Measurements from ENCODE around the gene ADAMTS9.
A peak's percentile ranks its signal among the peaks of the same experiment; 100 is the strongest.

Gene ADAMTS9

DNA sequence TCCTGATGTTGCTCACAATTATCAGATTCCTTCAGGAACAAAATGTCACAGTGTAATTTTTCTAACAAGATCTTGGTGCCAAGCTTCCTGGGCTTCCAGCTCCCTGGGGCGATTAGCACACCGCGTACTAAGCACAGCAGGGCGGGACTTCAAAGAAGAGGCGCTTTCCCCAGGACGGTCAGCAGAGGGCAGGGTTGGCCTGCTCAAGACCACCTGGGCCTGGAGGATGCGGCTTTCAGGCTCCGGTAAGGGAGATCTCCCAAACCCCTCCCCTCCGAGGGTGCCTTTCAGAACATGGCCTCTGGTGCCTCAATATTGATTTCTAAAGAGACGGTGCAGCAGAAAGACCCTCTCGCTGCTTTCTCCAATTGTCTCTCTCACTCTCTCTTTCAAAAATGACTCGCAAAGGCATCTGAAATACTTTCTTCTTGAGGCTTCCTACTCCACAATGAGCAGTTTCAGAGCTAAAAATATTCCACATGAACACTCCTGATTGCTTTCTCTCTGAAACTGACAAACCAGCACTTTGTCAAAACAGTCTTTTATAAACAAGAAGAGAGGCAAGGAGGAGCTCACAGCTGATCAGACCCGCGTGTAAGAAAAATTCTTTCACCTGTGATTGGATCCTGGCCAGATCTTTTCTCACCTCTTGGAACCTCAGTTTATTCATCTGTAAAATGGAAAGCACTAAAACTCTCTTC lies 154.0 kb downstream of the ADAMTS9 start:
- DNase-seq (peak; percentile 48 to 60), ATAC-seq (peak; percentile 93)
- no peaks in the 10 kb centered on the region for H3K4me1 Mint-ChIP-seq
- H3K9me3 Mint-ChIP-seq = no peaks in the 10 kb centered on the region
- H3K4me3 Mint-ChIP-seq = no peak overlapping the region
- H3K27ac Mint-ChIP-seq = no peak overlapping the region
- peaks cover 25% of the 10 kb centered on the region for H3K27me3 Mint-ChIP-seq

DNA sequence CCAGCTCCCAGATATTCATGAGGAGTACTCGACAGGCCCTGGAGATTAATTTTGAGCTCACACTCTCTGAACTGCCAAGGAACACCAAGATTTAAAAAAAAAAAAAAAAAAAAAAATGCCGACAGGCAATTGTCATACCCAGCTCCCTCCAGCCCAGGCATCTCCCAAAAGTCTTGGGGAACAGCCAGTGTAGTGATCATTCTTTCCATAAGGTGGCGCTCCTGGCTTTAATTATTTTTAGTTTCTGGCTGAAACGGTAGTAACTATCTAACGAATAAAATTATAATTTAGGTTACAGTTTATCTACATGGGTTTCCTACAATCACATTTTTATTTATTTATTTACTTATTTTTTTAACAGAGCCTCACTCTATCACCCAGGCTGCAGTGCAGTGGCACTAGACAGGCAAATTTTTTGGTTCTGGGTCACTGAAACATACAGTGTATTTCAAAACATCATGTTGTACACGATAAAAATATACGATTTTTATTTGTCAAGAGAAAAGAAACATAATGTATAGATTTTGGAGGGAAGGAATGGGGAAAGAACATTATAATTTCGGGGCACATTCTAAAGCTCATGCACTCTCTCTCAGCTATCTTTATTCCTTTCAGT lies 157.3 kb downstream of the ADAMTS9 start:
- no peak overlapping the region for H3K4me3 Mint-ChIP-seq
- no peaks in the 10 kb centered on the region for H3K9me3 Mint-ChIP-seq
- DNase-seq (peak in 1 of 2 donors; percentile 12), ATAC-seq (no peak)
- H3K27ac Mint-ChIP-seq = peak overlapping the region in 1 of 2 donors; percentile 76
- H3K27me3 Mint-ChIP-seq = peaks cover 18% of the 10 kb centered on the region
- no peaks in the 10 kb centered on the region for H3K4me1 Mint-ChIP-seq

DNA sequence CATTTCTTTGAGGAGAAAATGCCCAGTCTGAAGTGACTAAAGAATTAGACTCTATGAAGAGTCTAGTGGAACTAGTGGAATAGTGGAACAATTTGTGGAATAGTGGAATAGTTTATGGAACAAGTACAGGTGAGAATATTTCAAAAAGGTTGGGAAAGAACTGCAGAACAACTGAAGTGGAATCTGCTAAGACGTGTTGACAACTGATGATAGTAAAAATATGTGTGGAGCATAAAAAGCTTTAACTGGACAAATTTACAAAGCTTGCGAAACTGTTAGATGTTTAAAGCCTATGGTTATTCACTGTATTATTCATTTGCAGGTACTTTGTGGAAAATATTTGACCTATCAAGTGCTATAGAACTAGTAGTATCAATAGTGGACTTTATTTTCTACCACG lies 164.5 kb downstream of the ADAMTS9 start:
- H3K27me3 Mint-ChIP-seq = no peaks in the 10 kb centered on the region
- DNase-seq = no peak
- H3K27ac Mint-ChIP-seq = no peak overlapping the region
- no peak for ATAC-seq
- H3K4me1 Mint-ChIP-seq = no peaks in the 10 kb centered on the region
- no peak overlapping the region for H3K4me3 Mint-ChIP-seq
- H3K9me3 Mint-ChIP-seq = no peaks in the 10 kb centered on the region

DNA sequence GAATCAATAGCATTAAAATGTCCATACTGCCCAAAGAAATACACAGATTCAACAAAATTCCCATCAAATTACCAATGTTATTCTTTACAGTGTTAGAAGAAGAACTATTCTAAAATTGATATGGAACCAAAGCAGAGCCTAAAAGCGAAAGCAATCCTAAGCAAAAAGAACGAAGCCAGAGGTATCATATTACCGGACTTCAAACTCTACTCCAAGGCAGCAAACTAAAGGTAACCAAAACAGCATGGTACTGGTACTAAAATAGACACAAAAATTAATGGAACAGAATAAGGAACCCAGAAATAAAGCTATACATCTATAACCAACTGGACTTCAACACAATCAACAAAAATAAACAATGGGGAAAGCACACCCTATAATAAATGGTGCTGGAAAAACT lies 167.5 kb downstream of the ADAMTS9 start:
- Mint-ChIP-seq H3K27me3 (no peaks in the 10 kb centered on the region), H3K4me3 (no peak overlapping the region), H3K9me3 (no peaks in the 10 kb centered on the region), H3K4me1 (no peaks in the 10 kb centered on the region), H3K27ac (no peak overlapping the region)
- DNase-seq (no peak), ATAC-seq (no peak)

DNA sequence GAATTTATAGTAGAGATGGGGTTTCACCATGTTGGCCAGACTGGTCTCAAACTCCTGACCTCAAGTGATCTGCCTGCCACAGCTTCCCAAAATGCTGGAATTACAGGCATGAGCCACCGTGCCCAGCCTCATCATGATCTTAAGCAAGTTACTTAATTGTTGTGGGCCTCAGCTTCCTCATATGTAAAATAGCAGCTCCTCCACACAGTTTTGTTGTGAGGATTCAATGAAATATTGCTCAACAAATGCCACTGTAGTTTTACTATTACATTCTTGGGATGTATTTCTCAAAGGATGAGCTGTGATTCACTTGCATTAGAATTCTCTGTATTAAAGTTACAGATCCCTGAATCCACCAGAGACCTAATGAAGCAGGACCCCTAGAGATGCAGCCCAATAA lies 168.8 kb downstream of the ADAMTS9 start:
- DNase-seq (no peak), ATAC-seq (no peak)
- Mint-ChIP-seq H3K4me3 (no peak overlapping the region), H3K27me3 (no peaks in the 10 kb centered on the region), H3K27ac (no peak overlapping the region), H3K9me3 (no peaks in the 10 kb centered on the region), H3K4me1 (no peaks in the 10 kb centered on the region)

DNA sequence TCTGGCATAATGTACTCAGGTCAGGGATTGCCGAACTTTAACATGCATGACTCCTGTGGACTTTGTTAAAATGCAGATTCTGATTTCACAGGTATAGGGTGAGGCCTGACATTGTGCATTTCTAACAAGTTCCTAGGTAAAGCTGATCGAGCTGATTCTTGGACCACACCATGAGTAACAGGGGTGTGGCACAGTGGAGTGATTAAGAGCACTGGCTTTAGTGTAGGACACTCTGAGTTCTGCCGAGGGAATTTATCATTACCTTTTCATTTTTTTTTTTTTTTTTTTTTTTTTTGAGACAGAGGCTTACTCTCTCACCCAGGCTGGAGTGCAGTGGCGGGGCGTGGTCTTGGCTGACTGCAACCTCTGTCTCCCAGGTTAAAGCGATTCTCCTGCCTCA lies 169.3 kb downstream of the ADAMTS9 start:
- H3K9me3 Mint-ChIP-seq = no peaks in the 10 kb centered on the region
- H3K4me3 Mint-ChIP-seq = no peak overlapping the region
- H3K27me3 Mint-ChIP-seq = no peaks in the 10 kb centered on the region
- no peaks in the 10 kb centered on the region for H3K4me1 Mint-ChIP-seq
- H3K27ac Mint-ChIP-seq = no peak overlapping the region
- DNase-seq (no peak), ATAC-seq (no peak)

DNA sequence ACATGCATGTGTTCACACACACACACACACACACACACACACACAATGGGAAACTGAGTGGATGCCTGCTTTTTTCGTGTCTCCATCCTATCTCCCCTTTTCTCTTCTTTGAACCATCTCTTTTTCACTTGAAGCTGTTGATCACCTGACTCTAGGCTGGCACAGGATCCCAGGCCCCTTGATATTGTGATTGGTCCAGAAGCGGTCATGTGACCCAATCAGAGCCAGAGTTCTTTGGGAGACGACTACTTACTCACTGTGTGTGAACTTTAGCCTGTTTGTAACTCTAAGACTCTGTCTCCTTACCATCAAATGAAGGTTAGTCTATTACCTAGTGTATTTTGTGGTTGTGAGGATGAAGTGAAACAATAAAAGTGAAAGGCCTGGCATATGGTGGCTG lies 172.9 kb downstream of the ADAMTS9 start:
- no peak overlapping the region for H3K4me3 Mint-ChIP-seq
- DNase-seq = no peak
- H3K9me3 Mint-ChIP-seq = no peaks in the 10 kb centered on the region
- H3K4me1 Mint-ChIP-seq = no peaks in the 10 kb centered on the region
- no peaks in the 10 kb centered on the region for H3K27me3 Mint-ChIP-seq
- no peak for ATAC-seq
- no peak overlapping the region for H3K27ac Mint-ChIP-seq

DNA sequence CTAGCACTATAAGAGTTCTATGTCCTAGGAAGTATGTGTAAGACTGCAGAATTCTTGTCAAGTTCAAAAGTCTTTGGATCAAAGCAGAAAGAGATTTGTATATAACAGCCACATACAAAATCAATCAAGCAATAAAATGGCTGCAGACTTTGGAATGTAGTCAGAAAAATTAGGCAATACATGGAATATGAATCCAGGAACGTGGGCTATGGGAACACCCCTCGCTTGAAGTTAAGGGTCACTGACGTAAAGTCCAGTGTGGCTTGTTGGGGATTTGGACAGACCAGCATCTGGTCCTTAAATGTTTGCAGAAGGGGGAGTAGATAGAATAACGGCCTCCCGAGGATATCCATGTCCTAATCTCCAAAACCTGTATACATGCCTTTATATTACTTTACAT lies 178.6 kb downstream of the ADAMTS9 start:
- ATAC-seq (no peak), DNase-seq (no peak)
- Mint-ChIP-seq H3K9me3 (no peaks in the 10 kb centered on the region), H3K4me3 (no peak overlapping the region), H3K27me3 (peaks cover 13% of the 10 kb centered on the region), H3K4me1 (no peaks in the 10 kb centered on the region), H3K27ac (no peak overlapping the region)

DNA sequence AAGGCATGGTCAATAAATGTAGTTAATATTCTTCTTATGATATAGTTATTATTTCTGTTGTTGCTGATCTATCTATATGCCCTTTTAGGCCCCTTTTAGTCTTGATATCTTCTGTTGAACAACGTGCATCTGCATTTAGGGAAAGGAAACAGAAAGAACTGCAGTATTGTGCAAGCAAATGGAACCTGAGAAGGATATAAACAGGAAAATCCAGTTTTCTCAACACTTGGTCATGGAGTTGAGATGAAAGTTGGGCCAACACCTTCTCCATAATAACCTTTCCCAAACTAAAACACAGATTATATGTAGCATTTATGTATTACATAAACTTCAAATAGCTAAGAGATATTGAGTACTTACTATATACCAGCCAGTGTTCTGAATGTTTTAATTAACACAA lies 179.7 kb downstream of the ADAMTS9 start:
- peaks cover 0 to 5% of the 10 kb centered on the region in 2 donors for H3K9me3 Mint-ChIP-seq
- no peak overlapping the region for H3K4me3 Mint-ChIP-seq
- no peak for ATAC-seq
- H3K27ac Mint-ChIP-seq = no peak overlapping the region
- no peaks in the 10 kb centered on the region for H3K4me1 Mint-ChIP-seq
- no peak for DNase-seq
- peaks cover 19% of the 10 kb centered on the region for H3K27me3 Mint-ChIP-seq

DNA sequence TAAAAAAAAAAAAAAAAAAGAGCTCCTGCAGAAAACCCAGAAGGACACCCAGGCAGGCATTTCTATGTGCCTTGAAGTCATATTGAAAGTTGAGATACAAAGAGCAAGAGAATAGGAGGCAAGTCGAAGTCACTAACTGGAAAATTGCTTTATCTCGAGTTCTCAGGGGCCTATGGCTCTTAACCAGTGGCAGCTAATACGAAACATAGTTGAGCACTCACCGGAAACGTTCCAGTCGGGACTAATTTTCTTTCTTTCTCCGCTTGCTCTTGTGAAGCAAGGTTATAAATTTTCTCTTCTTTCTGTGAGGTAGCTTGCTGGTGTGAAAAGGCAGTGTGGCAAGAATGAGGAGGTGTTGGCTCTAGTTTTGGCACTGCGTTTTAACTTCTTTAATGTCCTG lies 181.5 kb downstream of the ADAMTS9 start:
- DNase-seq = no peak
- Mint-ChIP-seq H3K27ac (no peak overlapping the region), H3K9me3 (peaks cover 7 to 10% of the 10 kb centered on the region in 2 donors), H3K4me3 (no peak overlapping the region), H3K27me3 (peaks cover 33% of the 10 kb centered on the region), H3K4me1 (no peaks in the 10 kb centered on the region)
- no peak for ATAC-seq

DNA sequence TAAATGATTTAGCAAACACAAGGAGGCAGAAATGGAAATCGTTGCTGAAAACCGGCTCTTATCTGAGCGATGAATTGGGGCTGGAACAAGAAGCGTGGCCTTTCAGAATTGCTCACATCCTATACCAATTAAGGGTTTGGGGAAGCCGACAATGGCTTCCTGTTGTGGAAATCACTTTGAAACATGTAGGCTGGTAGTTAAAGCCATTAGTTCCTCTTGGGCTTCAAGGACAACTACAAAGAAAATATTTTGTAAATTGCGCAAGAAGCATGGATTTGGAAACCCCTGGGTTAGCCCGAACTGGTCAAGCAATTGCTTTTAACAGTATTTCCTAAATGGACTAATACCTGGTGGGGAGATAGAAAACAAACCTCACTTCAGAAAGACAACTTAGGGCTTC lies 182.4 kb downstream of the ADAMTS9 start:
- DNase-seq (no peak), ATAC-seq (no peak)
- no peak overlapping the region for H3K4me3 Mint-ChIP-seq
- no peaks in the 10 kb centered on the region for H3K4me1 Mint-ChIP-seq
- peaks cover 36% of the 10 kb centered on the region for H3K27me3 Mint-ChIP-seq
- H3K9me3 Mint-ChIP-seq = peaks cover 7 to 10% of the 10 kb centered on the region in 2 donors
- no peak overlapping the region for H3K27ac Mint-ChIP-seq

DNA sequence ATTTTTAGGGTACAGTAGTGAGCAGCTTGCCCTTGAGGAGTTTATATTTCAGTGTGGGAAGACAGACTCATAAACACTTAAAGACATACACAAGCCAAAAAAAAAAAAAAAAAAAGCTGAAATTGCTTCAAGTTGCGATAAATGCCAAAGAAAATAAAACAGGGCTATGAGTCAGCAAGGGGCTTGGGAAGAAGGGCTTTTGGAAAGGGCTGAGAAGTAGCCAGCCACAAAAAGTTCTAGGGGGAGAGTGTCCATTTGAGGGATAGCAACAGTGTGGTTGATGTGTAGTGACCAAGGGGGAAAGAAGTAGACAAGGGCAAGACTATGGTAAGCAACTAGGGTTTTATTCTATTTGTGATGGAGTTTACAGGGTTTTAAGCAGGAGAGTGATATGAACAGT lies 185.5 kb downstream of the ADAMTS9 start:
- H3K27ac Mint-ChIP-seq = peak overlapping the region in 1 of 2 donors; percentile 2
- peaks cover 50% of the 10 kb centered on the region for H3K27me3 Mint-ChIP-seq
- no peak for ATAC-seq
- peaks cover 7 to 10% of the 10 kb centered on the region in 2 donors for H3K9me3 Mint-ChIP-seq
- H3K4me1 Mint-ChIP-seq = no peaks in the 10 kb centered on the region
- DNase-seq = no peak
- no peak overlapping the region for H3K4me3 Mint-ChIP-seq

DNA sequence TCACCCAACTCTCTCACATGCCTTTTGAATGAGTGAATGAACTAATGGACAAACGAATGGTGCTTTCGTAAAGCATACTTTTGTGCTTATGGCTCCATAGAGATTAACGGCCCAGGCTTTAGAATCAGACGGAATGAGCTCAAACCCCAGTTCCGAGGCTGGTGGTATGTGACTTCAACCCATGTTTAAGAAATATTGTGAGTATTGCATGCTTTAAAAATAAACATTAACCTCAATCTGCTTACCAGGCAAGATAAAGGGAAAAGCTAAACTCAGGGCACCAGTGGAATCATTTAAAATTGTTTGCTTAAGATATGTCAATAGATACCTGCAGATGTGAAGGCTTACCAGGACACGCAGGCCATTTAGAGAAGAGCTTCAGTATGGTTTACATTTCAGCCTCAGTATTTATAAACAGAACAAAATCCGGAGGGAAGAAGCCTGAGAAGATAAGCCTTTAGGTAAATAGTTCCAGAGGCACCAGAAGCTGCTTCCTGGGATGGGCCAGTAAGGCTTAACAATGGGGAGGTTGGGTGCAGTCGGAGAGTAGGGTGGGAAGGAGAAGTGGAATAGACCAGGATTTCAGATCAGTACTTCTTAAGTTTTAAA lies 186.4 kb downstream of the ADAMTS9 start:
- Mint-ChIP-seq H3K9me3 (peaks cover 7 to 10% of the 10 kb centered on the region in 2 donors), H3K4me3 (no peak overlapping the region), H3K4me1 (no peaks in the 10 kb centered on the region), H3K27ac (no peak overlapping the region), H3K27me3 (peaks cover 54% of the 10 kb centered on the region)
- ATAC-seq (no peak), DNase-seq (no peak)

DNA sequence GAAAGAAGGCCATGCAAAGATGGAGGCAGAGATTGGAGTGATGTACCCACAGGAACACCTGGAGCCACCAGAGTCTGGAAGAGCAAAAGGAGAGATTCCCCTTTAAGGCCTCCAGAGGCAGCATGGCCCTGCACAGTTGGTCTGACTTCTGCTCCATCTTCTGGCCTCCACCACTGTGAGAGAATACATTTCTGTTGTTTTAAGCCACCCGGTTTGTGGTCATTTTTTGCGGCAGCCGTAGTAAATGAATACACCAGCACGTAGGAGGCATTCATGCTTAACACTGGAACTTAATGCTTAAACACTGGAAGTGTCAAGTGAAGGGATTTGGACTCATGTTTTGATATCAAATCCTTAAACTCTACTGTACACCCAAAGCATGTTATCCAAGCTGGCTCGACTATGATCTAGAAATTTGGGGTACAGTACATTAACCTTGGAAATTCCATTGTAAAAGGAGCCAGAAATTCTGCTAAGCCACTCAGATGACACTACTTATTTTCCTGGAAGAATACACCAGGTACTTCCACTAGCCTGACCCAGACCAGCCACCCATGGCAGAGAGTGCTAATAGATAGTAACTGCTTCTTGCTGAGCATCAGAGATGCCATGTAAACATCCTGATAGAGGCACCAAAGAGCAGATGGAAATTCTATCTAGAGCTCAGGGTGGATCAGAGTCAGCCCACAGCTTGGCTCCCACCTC lies 190.9 kb downstream of the ADAMTS9 start:
- H3K4me3 Mint-ChIP-seq = no peak overlapping the region
- DNase-seq (no peak), ATAC-seq (no peak)
- no peaks in the 10 kb centered on the region for H3K9me3 Mint-ChIP-seq
- H3K27ac Mint-ChIP-seq = no peak overlapping the region
- H3K4me1 Mint-ChIP-seq = no peaks in the 10 kb centered on the region
- peaks cover 52% of the 10 kb centered on the region for H3K27me3 Mint-ChIP-seq

DNA sequence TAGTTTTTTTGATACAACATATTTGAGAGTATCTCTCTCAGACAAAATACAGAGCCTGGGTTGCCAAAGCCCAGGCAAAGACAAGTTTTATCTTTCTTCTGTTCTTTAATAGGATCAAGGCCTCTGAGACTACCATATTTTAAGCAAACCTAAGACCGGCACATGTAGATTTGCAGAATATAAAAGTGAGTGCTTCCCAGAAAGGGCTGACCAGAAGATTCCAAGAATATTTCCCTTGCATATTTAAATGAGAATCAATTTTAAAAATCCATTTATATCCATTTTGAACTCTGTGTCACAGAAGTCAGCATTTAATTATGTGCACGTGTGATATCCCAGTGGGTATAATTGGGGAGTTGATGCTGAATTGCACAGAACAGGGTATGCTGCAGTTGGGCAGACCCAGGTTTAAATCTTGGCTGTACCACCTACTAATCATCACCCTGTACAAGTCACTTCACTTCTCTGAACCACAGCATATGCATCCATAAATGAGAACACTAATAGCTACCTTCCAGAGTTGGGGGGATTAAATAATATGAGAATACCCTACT lies 191.9 kb downstream of the ADAMTS9 start:
- DNase-seq = no peak
- Mint-ChIP-seq H3K27me3 (peaks cover 54% of the 10 kb centered on the region), H3K4me3 (no peak overlapping the region), H3K27ac (no peak overlapping the region), H3K9me3 (no peaks in the 10 kb centered on the region), H3K4me1 (no peaks in the 10 kb centered on the region)
- ATAC-seq = no peak

Measured in stimulated activated naive CD8-positive, alpha-beta T cell treated with anti-CD3 and anti-CD28 coated beads, Interleukin-15, amount 100 ng/mL, for 72 hours (primary cell).